ENCODE results near the gene EYS.
"Not testable (repeated sequence)": the region's sequence is repeated elsewhere in the genome, so short reads cannot be mapped to it uniquely, and the experiment has no call there.

The EYS gene

DNA sequence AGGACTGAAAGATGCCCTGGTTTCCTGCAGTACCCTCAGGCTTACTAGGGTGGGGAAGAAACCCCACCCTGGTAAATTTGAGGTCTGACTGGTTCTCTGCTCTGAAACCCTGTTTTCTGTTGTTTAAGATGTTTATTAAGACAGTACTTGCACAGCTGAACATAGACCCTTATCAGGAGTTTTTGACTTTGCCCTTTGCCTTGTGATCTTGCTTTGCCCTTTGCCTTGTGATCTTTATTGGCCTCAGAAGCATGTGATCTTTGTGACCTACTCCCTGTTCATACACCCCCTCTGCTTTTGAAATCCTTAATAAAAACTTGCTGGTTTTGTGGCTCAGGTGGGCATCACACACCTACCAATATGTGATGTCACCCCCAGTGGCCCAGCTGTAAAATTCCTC lies 1949.8 kb downstream of the EYS start:
- H3K27me3 Mint-ChIP-seq; H3K4me3 Mint-ChIP-seq; ATAC-seq (replicated peaks; ENCODE audit: extremely low read depth, poor library complexity, severe bottlenecking); DNase-seq (ENCODE audit: low spot score in 2 of 2); H3K4me1 Mint-ChIP-seq; H3K27ac Mint-ChIP-seq (ENCODE audit: low read depth); H3K9me3 Mint-ChIP-seq; H3K36me3 Mint-ChIP-seq (ENCODE audit: insufficient read depth): not testable (repeated sequence)

DNA sequence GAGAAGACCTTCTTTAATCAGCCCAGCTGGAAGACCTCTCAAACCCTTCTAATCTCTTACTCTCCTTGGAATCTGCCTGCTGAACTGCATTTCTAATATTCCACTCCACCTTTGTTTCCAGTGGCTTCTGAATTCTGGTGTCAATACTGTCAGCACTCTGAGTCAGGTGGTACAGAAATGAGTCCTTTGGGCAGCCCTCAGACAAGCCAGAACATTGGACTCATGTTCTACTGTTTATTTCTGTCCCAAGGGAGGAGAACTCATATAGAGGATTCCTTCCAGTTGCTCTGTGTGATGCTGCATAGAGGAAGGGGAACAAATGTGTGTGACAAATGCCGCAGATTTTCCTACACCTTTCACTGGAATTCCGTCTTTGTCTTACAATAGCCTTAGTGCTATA lies 1956.6 kb downstream of the EYS start:
- no peak overlapping the region for H3K27ac Mint-ChIP-seq (ENCODE audit: low read depth)
- no peaks in the 10 kb centered on the region for H3K9me3 Mint-ChIP-seq
- peaks cover 36% of the 10 kb centered on the region for H3K27me3 Mint-ChIP-seq
- ATAC-seq (replicated peaks; ENCODE audit: extremely low read depth, poor library complexity, severe bottlenecking) (no peak), DNase-seq (ENCODE audit: low spot score in 2 of 2) (no peak)
- H3K4me3 Mint-ChIP-seq, result no peak overlapping the region
- peaks cover 4% of the 10 kb centered on the region for H3K36me3 Mint-ChIP-seq (ENCODE audit: insufficient read depth)
- H3K4me1 Mint-ChIP-seq, result no peaks in the 10 kb centered on the region

DNA sequence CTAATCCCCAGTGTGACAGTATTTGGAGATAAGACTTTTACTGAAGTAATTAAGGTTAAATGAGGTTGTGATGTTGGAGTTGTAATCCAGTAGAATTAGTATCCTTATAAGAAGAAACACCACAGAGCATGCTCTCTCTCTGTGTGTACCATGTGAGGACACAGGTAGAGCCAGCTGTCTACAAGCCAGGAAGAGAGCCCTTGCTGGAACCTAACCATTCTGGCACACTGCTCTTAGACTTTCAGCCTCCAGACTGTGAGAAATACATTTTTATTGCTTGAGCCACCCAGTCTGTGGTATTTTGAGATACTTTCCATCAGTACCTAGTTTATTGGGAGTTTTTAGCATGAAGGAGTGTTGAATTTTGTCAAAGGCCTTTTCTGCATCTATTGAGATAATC lies 1961.2 kb downstream of the EYS start:
- no peak overlapping the region for H3K4me3 Mint-ChIP-seq
- H3K27me3 Mint-ChIP-seq, result peaks cover 36% of the 10 kb centered on the region
- H3K9me3 Mint-ChIP-seq, result no peaks in the 10 kb centered on the region
- no peak overlapping the region for H3K27ac Mint-ChIP-seq (ENCODE audit: low read depth)
- ATAC-seq (replicated peaks; ENCODE audit: extremely low read depth, poor library complexity, severe bottlenecking) (no peak), DNase-seq (ENCODE audit: low spot score in 2 of 2) (no peak)
- H3K4me1 Mint-ChIP-seq, result no peaks in the 10 kb centered on the region
- H3K36me3 Mint-ChIP-seq (ENCODE audit: insufficient read depth), result peaks cover 6% of the 10 kb centered on the region

DNA sequence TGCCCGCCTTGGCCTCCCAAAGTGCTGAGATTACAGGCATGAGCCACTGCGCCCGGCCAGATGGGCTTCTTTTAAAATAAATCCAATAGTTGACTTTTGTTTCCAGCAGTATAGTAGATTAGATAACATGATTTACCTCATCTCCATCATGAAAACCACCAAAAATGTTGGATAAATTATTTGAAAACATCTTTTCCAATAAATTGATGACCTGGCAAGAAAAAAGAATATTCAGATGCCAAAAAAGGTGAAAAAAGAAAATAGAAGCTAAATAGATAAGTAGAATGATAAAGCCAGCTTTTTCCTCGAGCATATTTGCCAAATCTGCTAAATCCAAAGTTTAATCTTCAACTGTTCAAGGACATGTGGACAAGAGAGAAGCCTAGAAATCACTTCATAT lies 1962.2 kb downstream of the EYS start:
- peaks cover 4% of the 10 kb centered on the region for H3K4me1 Mint-ChIP-seq
- ATAC-seq (replicated peaks; ENCODE audit: extremely low read depth, poor library complexity, severe bottlenecking) (no peak), DNase-seq (ENCODE audit: low spot score in 2 of 2) (no peak)
- no peak overlapping the region for H3K4me3 Mint-ChIP-seq
- H3K36me3 Mint-ChIP-seq (ENCODE audit: insufficient read depth), result peaks cover 6% of the 10 kb centered on the region
- H3K27ac Mint-ChIP-seq (ENCODE audit: low read depth), result no peak overlapping the region
- H3K9me3 Mint-ChIP-seq, result no peaks in the 10 kb centered on the region
- H3K27me3 Mint-ChIP-seq, result peaks cover 30% of the 10 kb centered on the region

DNA sequence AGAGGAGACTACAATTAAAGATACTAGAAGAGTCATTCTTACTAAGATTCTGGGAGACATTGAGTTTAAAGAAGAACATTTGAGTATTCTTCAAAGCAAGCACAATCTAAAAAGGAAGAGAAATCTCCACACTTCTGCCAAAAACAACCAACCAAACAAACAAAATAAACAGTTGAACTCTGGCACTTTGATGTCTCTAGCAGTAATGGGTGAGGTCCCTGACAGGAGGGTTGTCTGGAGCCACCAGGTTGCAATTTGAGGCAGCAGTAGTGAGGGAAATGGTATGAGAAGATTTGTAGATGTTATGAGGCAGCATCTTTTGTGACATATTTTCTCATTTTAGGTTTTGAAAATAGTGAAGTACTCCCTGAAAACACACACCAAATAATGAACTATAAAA lies 1963.3 kb downstream of the EYS start:
- no peak for DNase-seq (ENCODE audit: low spot score in 2 of 2)
- peaks cover 5% of the 10 kb centered on the region for H3K36me3 Mint-ChIP-seq (ENCODE audit: insufficient read depth)
- H3K4me1 Mint-ChIP-seq, result peaks cover 4% of the 10 kb centered on the region
- ATAC-seq (replicated peaks; ENCODE audit: extremely low read depth, poor library complexity, severe bottlenecking), result no peak
- no peak overlapping the region for H3K4me3 Mint-ChIP-seq
- H3K27ac Mint-ChIP-seq (ENCODE audit: low read depth), result no peak overlapping the region
- no peaks in the 10 kb centered on the region for H3K9me3 Mint-ChIP-seq
- peaks cover 19% of the 10 kb centered on the region for H3K27me3 Mint-ChIP-seq

DNA sequence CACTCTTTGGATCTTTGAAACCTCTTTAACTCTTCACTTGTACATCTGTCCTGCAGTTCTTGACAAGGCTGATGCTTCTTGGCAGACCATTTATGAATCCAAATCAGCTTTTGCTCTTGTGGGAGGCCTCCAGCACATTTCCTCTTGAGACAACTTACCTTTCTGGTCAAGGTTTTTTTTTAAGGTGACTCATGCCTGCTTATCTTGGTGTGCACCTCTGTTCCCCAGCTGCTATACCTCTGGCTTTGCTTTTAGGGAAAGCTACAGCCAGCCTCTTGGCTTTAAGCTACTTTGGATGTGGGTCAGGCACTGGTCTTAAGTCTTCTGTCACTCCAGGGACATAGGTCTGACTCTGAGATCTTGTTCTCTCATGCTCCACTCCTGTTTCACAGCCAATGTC lies 1965.0 kb downstream of the EYS start:
- Mint-ChIP-seq H3K4me1 (peaks cover 4% of the 10 kb centered on the region), H3K4me3 (no peak overlapping the region), H3K9me3 (no peaks in the 10 kb centered on the region), H3K36me3 (ENCODE audit: insufficient read depth) (peaks cover 6% of the 10 kb centered on the region), H3K27me3 (peaks cover 3% of the 10 kb centered on the region), H3K27ac (ENCODE audit: low read depth) (no peak overlapping the region)
- no peak for ATAC-seq (replicated peaks; ENCODE audit: extremely low read depth, poor library complexity, severe bottlenecking)
- no peak for DNase-seq (ENCODE audit: low spot score in 2 of 2)

DNA sequence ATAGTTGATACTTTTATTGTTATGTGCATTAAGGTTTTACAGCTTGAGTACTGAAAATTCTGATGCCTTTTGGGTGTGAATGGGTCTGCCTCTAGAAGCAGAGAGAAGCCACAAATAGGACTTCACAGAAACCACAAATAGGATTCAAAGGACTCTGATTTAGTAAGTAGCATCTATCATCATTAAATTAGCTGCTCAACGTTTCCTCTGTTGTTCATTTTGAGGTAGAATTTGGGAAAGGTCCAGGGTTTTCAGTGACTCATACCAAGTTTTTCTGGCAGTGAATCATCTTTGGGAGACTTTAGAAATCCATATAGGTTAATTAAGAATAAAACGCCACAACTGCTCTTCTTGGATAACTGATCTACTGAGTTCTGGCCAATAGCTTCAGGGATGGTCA lies 1966.3 kb downstream of the EYS start:
- no peaks in the 10 kb centered on the region for H3K27me3 Mint-ChIP-seq
- peaks cover 4% of the 10 kb centered on the region for H3K36me3 Mint-ChIP-seq (ENCODE audit: insufficient read depth)
- no peak overlapping the region for H3K27ac Mint-ChIP-seq (ENCODE audit: low read depth)
- H3K4me1 Mint-ChIP-seq, result peaks cover 4% of the 10 kb centered on the region
- H3K4me3 Mint-ChIP-seq, result no peak overlapping the region
- DNase-seq (ENCODE audit: low spot score in 2 of 2), result no peak
- peaks cover under 1% of the 10 kb centered on the region for H3K9me3 Mint-ChIP-seq
- ATAC-seq (replicated peaks; ENCODE audit: extremely low read depth, poor library complexity, severe bottlenecking), result no peak

DNA sequence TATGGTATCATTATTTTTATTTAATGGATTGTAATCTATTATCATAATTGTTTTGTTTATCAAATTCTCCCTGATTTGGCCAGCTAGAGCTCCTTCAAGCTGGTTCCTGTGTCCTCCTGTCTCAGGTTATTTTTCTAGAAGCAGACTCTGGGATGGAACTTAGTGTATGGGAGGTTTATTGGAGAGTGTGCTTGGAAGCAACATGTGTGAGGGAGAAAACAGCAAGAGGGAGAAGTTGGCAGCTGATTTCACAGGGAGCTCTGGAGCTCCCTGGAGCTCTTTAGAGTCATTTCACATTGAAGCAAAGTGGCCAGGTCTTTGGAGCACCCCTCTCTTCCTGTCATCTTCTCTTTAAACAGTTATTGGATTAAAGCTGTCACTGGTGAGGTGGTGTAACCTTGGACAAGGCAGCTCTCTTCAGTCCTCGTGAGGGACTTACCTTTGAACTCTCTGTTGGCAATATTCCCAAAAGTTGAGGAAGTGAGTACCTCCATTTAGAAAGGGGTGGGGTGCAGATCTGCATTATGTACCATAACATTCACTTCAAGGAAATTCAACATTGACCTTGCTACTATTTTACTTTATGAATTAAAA lies 1967.8 kb downstream of the EYS start:
- Mint-ChIP-seq H3K36me3 (ENCODE audit: insufficient read depth) (peaks cover 4% of the 10 kb centered on the region), H3K27ac (ENCODE audit: low read depth) (no peak overlapping the region), H3K9me3 (peaks cover 5% of the 10 kb centered on the region), H3K4me1 (peaks cover 4% of the 10 kb centered on the region), H3K4me3 (no peak overlapping the region), H3K27me3 (no peaks in the 10 kb centered on the region)
- no peak for DNase-seq (ENCODE audit: low spot score in 2 of 2)
- ATAC-seq (replicated peaks; ENCODE audit: extremely low read depth, poor library complexity, severe bottlenecking), result no peak

DNA sequence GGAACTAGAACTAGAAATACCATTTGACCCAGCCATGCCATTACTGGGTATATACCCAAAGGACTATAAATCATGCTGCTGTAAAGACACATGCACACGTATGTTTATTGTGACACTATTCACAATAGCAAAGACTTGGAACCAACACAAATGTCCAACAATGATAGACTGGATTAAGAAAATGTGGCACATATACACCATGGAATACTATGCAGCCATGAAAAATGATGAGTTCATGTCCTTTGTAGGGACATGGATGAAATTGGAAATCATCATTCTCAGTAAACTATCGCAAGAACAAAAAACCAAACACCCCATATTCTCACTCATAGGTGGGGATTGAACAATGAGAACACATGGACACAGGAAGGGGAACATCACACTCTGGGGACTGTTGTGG lies 1968.8 kb downstream of the EYS start:
- not testable (repeated sequence) for H3K36me3 Mint-ChIP-seq (ENCODE audit: insufficient read depth); DNase-seq (ENCODE audit: low spot score in 2 of 2); H3K27ac Mint-ChIP-seq (ENCODE audit: low read depth); H3K4me3 Mint-ChIP-seq; ATAC-seq (replicated peaks; ENCODE audit: extremely low read depth, poor library complexity, severe bottlenecking); H3K9me3 Mint-ChIP-seq; H3K4me1 Mint-ChIP-seq; H3K27me3 Mint-ChIP-seq

DNA sequence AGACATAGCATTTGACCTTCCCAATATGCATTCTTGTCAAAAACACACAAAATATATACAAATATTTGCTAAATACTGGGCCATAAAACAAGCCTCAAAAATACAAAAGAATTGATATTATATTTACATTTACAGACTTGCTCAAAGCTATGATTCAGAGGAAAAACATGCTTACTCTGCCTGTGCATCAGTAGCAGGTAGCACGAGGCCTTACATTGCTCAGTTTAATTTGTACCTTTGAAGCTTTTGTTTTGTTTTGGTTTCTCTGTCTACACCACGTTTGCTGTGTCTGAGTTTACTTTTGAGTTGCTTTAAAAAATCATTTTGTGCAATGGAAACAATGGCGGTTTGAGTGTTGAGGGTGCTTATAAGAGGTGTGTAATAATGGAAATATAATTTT lies 1972.1 kb downstream of the EYS start:
- ATAC-seq (replicated peaks; ENCODE audit: extremely low read depth, poor library complexity, severe bottlenecking) (no peak), DNase-seq (ENCODE audit: low spot score in 2 of 2) (no peak)
- H3K36me3 Mint-ChIP-seq (ENCODE audit: insufficient read depth), result peaks cover 2% of the 10 kb centered on the region
- no peak overlapping the region for H3K4me3 Mint-ChIP-seq
- H3K4me1 Mint-ChIP-seq, result no peaks in the 10 kb centered on the region
- peaks cover 5% of the 10 kb centered on the region for H3K9me3 Mint-ChIP-seq
- no peak overlapping the region for H3K27ac Mint-ChIP-seq (ENCODE audit: low read depth)
- no peaks in the 10 kb centered on the region for H3K27me3 Mint-ChIP-seq

DNA sequence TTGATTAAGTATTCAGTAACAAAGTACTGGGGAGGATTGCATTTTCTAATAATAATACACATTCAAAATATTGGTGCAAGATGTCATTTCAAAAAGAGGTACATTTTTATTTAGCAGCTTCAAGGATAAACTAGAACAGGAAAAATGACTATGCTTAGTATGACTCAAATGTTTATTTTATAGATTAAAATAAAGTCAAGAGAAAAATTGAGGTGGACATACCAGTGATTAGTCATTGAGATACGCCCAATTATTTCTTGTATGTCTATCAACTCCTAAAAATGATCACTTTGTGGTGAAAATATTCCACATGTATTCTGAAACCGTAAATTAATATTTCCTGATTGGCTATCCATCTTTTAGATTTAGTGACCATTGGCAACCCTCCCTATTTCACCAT lies 1974.7 kb downstream of the EYS start:
- no peak for DNase-seq (ENCODE audit: low spot score in 2 of 2)
- H3K4me3 Mint-ChIP-seq, result no peak overlapping the region
- H3K27ac Mint-ChIP-seq (ENCODE audit: low read depth), result no peak overlapping the region
- ATAC-seq (replicated peaks; ENCODE audit: extremely low read depth, poor library complexity, severe bottlenecking), result no peak
- H3K36me3 Mint-ChIP-seq (ENCODE audit: insufficient read depth), result no peaks in the 10 kb centered on the region
- no peaks in the 10 kb centered on the region for H3K27me3 Mint-ChIP-seq
- H3K4me1 Mint-ChIP-seq, result no peaks in the 10 kb centered on the region
- H3K9me3 Mint-ChIP-seq, result peaks cover 5% of the 10 kb centered on the region

DNA sequence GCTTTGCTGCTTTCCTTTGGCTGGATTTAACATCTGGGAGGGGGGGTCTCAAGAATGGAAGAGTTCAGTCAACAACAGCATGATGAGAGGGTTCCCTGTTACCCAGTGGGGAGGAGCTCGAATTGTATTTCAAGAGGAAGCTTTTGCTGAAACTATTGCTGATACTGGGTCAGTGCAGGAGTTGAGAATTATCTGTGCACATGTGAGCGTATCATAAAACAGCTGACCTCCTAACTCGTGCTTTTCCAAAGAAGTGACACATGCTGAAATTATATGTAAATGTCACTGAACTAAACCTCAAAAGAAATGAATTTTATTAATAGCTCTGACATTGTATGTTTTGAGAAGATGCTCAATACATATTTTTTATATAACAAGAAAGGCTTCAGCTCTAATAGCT lies 1975.1 kb downstream of the EYS start:
- H3K27ac Mint-ChIP-seq (ENCODE audit: low read depth), result no peak overlapping the region
- H3K4me1 Mint-ChIP-seq, result no peaks in the 10 kb centered on the region
- peaks cover 1% of the 10 kb centered on the region for H3K36me3 Mint-ChIP-seq (ENCODE audit: insufficient read depth)
- H3K9me3 Mint-ChIP-seq, result peaks cover 5% of the 10 kb centered on the region
- no peak for ATAC-seq (replicated peaks; ENCODE audit: extremely low read depth, poor library complexity, severe bottlenecking)
- H3K27me3 Mint-ChIP-seq, result no peaks in the 10 kb centered on the region
- H3K4me3 Mint-ChIP-seq, result no peak overlapping the region
- no peak for DNase-seq (ENCODE audit: low spot score in 2 of 2)

DNA sequence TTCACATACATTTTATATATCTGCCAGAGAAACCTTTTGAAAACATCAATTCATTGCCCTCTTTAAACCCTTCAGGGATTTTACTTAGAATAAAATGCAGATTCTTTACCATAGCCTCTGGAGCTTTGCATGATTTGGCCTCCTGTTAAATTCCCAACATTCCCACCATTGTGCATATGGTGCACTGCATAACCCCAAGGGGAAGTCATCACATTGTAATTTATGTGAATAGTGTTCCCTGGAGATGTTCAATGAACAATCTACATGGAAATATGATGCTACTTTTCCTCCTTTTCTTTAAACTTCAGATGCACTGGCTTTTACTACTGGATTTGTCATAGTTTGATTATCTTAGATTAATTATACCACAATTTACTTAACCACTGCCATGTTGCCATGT lies 1976.7 kb downstream of the EYS start:
- Mint-ChIP-seq H3K36me3 (ENCODE audit: insufficient read depth) (peaks cover 1% of the 10 kb centered on the region), H3K27ac (ENCODE audit: low read depth) (no peak overlapping the region), H3K4me1 (no peaks in the 10 kb centered on the region), H3K9me3 (peaks cover under 1% of the 10 kb centered on the region), H3K4me3 (no peak overlapping the region), H3K27me3 (no peaks in the 10 kb centered on the region)
- no peak for DNase-seq (ENCODE audit: low spot score in 2 of 2)
- no peak for ATAC-seq (replicated peaks; ENCODE audit: extremely low read depth, poor library complexity, severe bottlenecking)

DNA sequence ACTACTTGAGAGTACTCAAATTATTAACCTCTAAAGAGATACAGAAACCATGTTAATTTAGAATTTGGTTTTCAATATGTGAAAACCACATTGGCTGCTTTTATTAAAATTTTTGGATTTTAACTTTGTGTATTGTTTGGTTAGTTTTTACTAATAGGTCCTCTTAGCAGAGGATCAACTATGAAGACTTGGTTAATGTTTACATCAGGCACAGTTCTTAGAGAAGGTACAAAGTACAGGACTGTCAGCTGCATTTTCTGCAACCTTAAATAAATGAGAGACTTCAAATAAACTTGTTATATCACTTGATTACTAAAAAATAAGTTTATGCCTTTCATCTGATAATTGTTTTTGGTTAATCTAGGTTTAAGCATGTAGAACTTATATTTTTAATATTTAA lies 1982.3 kb downstream of the EYS start:
- Mint-ChIP-seq H3K27ac (ENCODE audit: low read depth) (no peak overlapping the region), H3K27me3 (no peaks in the 10 kb centered on the region), H3K4me3 (no peak overlapping the region), H3K4me1 (no peaks in the 10 kb centered on the region), H3K9me3 (no peaks in the 10 kb centered on the region), H3K36me3 (ENCODE audit: insufficient read depth) (peaks cover 1% of the 10 kb centered on the region)
- no peak for DNase-seq (ENCODE audit: low spot score in 2 of 2)
- ATAC-seq (replicated peaks; ENCODE audit: extremely low read depth, poor library complexity, severe bottlenecking), result no peak
